Renal pelvis (tissue), 12 donors: ENCODE results near the gene DUSP14. TPM values are rescaled to one million over a fixed set of nuclear protein-coding genes. Genes with fewer than 3 reads are reported as not detected.
"Not testable (repeated sequence)": the region's sequence is repeated elsewhere in the genome, so short reads cannot be mapped to it uniquely, and the experiment has no call there.

Source experiments
- DNase-seq: peaks from one replicate; pipeline ENCODE4 v3.0.0-alpha.2; 2013
- long read RNA-seq, 16 experiments: transcript quantifications; one replicate each; lab custom pipeline, GENCODE V29; 2026
- polyA plus RNA-seq, 3 donors: library from polyadenylated mRNA; unstranded; fragments of 120-200 nt; gene quantifications; one replicate each; pipeline ENCODE4 v1.2.1, GENCODE V29; 2013; ENCODE audit not compliant: insufficient read length in 3 of 3

Gene DUSP14, protein sequence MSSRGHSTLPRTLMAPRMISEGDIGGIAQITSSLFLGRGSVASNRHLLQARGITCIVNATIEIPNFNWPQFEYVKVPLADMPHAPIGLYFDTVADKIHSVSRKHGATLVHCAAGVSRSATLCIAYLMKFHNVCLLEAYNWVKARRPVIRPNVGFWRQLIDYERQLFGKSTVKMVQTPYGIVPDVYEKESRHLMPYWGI
- 10 to 100 TPM; 13.1 to 17.1 (median 13.9) TPM for polyA plus RNA-seq
- long read RNA-seq, donor 1, transcript DUSP14-206 (3 exons, 1,537 nt): major isoform, 5 of 5 reads
- long read RNA-seq, donor 1, partial matches to known transcripts: 0 of 5 reads
- long read RNA-seq, donor 1, other reads (novel, unspliced or antisense): 0 of 5 reads
- long read RNA-seq, donor 2, transcript DUSP14-206 (3 exons, 1,537 nt): major isoform, 23 of 24 reads
- long read RNA-seq, donor 2, partial matches to known transcripts: 0 of 24 reads
- long read RNA-seq, donor 2, other reads (novel, unspliced or antisense): 0 of 24 reads
- long read RNA-seq, donor 3, transcript DUSP14-206 (3 exons, 1,537 nt): major isoform, 8 of 26 reads
- long read RNA-seq, donor 3, partial matches to known transcripts: 18 of 26 reads
- long read RNA-seq, donor 3, other reads (novel, unspliced or antisense): 0 of 26 reads
- long read RNA-seq, donor 4, transcript DUSP14-206 (3 exons, 1,537 nt): major isoform, 13 of 14 reads
- long read RNA-seq, donor 4, partial matches to known transcripts: 0 of 14 reads
- long read RNA-seq, donor 4, other reads (novel, unspliced or antisense): 0 of 14 reads
- long read RNA-seq, donor 5, transcript DUSP14-206 (3 exons, 1,537 nt): major isoform, 6 of 6 reads
- long read RNA-seq, donor 5, partial matches to known transcripts: 0 of 6 reads
- long read RNA-seq, donor 5, other reads (novel, unspliced or antisense): 0 of 6 reads
- long read RNA-seq, donor 6, transcript DUSP14-206 (3 exons, 1,537 nt): major isoform, 14 of 14 reads
- long read RNA-seq, donor 6, partial matches to known transcripts: 0 of 14 reads
- long read RNA-seq, donor 6, other reads (novel, unspliced or antisense): 0 of 14 reads
- long read RNA-seq, donor 7, transcript DUSP14-206 (3 exons, 1,537 nt): major isoform, 7 of 7 reads
- long read RNA-seq, donor 7, partial matches to known transcripts: 0 of 7 reads
- long read RNA-seq, donor 7, other reads (novel, unspliced or antisense): 0 of 7 reads
- long read RNA-seq, donor 8: 0 reads
- long read RNA-seq, donor 9, transcript DUSP14-206 (3 exons, 1,537 nt): major isoform, 19 of 20 reads
- long read RNA-seq, donor 9, partial matches to known transcripts: 0 of 20 reads
- long read RNA-seq, donor 9, other reads (novel, unspliced or antisense): 0 of 20 reads
- long read RNA-seq, donor 10, transcript DUSP14-206 (3 exons, 1,537 nt): major isoform, 15 of 15 reads
- long read RNA-seq, donor 10, partial matches to known transcripts: 0 of 15 reads
- long read RNA-seq, donor 10, other reads (novel, unspliced or antisense): 0 of 15 reads
- long read RNA-seq, donor 11, transcript DUSP14-206 (3 exons, 1,537 nt): major isoform, 5 of 5 reads
- long read RNA-seq, donor 11, partial matches to known transcripts: 0 of 5 reads
- long read RNA-seq, donor 11, other reads (novel, unspliced or antisense): 0 of 5 reads
- long read RNA-seq, donor 12, transcript DUSP14-206 (3 exons, 1,537 nt): major isoform, 16 of 34 reads
- long read RNA-seq, donor 12, partial matches to known transcripts: 16 of 34 reads
- long read RNA-seq, donor 12, other reads (novel, unspliced or antisense): 0 of 34 reads
- long read RNA-seq, donor 13, transcript DUSP14-206 (3 exons, 1,537 nt): major isoform, 5 of 11 reads
- long read RNA-seq, donor 13, partial matches to known transcripts: 5 of 11 reads
- long read RNA-seq, donor 13, other reads (novel, unspliced or antisense): 0 of 11 reads
- long read RNA-seq, donor 14: 0 reads
- long read RNA-seq, donor 15: 0 reads
- long read RNA-seq, donor 16, transcript DUSP14-206 (3 exons, 1,537 nt): major isoform, 9 of 9 reads
- long read RNA-seq, donor 16, partial matches to known transcripts: 0 of 9 reads
- long read RNA-seq, donor 16, other reads (novel, unspliced or antisense): 0 of 9 reads

DNA sequence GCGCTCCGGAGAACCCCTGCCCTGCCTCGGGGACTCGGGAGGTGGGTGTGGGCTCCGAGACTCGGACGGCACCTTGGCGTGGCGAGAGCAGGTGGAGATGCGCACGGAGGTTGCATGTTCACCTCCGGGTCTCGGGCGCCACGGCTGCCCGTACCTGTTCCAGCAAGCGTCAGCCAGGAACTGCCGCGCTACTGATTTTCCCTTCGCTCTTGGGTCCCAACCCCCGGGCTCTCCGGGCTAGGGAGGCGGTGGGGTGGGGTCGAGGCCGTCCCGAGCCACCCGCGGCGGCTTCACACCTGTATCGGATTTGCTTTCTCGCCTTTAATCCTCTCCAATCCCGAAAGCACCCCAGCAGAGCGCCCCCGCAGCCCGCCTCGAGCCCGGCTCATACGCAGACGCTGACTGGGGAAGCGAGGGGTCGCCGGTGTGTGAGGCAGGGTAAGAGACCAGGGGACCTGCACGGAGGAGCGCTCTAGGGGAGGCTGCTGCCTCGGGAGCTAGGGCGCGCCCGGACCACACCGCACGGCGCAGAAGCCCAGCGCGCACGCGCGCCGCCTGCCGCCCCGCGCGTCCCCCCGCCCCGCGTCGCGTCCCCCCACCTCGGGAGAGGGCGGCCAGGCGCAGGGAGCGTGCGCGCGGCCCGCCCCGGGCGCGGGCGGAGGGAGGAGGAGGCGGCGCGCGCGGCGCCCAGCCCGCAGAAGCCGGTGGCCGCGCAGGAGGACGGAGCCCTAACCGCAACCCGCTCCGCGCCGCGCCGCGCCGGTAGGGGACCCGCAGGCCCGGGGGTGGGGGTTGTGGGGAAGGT is at the start of gene DUSP14:
Gene DUSP14 (plus strand): TSS at position 695 of the 805 bp plus-strand sequence. CDS start 22,382 bp downstream, outside the sequence.
- DNase-seq: peak; percentile 87

DNA sequence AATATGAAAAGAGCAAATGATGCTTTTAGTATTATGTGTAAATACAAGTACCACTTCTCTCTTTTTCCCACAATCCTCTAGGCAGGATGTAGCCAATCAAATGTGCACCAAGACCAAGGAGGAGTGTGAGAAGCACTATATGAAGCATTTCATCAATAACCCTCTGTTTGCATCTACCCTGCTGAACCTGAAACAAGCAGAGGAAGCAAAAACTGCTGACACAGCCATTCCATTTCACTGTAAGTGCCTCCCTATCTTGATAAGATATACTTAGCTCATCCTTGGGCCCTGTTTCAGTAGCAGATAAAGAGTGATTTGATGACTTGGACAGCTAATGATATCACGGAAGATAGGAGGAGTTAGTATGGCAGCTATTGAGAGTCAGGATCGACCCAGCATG is 49.3 kb upstream of the DUSP14 start:
- no peak for DNase-seq

DNA sequence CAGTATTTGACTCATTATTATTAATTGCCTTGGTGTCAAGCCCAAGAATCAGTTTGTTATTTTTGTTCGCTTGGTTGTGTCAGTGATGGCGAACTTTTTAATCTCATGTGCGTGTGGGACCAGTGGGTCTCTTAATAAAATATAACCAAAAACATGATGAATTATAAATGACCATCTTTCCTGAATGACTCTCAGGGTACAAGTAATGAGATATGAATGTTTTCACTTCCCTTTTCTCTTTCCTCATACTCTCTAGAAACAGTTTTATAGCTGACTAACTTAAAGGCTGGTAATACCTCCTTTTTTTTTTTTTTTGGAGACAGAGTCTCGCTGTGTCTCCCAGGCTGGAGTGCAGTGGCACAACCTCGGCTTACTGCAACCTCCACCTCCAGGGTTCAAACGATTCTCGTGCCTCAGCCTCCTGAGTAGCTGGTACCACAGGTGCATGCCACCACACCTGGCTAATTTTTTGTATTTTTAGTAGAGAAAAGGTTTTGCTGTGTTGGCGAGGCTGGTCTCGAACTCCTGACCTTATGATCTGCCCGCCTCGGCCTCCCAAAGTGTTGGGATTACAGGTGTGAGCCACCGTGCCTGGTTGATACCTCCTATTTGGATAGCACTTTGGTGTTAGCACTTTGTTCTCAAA is 48.2 kb upstream of the DUSP14 start:
- not testable (repeated sequence) for DNase-seq

DNA sequence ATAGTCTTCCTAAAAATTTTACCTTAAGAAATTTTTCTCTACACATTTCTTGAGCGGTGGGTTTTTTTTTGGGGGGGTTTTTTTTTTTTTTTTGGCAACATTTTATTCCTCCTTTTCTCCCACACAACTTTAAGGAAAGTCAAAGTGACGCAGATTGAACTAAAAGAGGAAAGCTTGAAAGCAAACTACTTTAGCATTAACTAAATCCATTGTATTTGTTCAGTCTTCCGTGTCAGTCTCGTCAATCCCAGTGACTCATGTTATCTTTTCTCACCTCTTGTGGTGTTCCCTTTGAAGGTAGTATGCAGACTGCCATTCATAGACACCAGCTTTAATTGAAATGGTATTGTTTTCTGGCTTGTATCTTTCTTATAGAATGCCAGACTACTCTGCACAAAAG is 43.7 kb upstream of the DUSP14 start:
- no peak for DNase-seq

DNA sequence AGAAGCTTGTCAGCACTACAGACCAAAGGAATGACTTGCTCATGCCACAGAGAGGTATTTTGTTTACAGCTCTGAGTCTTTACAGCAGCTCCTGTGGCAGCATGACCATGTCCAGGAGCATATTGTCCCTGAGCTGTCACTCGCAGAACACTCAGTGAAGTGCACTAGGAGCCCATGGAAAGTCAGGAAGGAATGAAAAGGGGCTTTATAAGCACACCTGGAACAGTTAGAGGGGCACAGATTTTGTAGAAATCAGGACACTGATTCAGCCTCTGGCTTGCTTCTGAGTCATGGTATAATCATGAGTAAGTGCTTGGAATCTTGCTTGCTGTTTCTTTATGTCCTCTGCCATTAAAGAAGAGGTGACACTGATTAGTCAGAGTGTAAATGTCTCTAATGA is 42.0 kb upstream of the DUSP14 start:
- DNase-seq: no peak

DNA sequence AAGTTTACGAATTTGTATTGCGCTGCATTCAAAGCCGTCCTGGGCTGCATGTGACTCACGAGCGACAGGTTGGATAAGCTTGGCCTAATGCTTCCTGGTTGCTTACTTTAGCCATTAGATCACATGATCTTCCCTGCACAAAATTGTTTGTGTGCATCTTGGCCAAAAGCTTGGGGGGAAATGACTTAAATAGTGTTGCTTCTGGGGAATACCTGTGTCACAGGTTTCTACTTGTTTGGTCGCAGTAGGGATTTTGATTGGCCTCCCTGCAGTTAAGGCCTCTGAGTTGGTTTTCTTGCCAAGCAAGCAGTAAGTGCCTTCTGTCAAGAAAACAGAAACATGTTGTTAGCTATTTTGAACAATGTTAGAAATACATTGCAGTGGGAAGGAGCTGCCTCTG is 39.6 kb upstream of the DUSP14 start:
- DNase-seq: no peak

DNA sequence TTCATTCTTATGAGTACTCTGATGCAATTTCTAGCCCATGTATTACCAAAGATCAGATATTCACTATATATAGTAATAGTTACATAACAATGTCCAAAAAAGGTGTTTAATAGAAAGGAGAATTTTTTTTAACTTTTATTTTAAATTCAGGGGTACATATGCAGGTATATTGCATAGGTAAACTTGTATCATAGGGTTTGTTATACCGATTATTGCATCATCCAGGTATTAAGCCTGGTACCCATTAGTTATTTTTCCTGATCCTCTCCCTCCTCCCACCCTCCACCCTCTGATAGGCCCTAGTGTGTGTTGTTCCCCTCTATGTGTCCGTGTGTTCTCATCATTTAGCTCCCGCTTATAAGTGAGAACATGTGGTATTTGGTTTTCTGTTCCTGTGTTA is 31.9 kb upstream of the DUSP14 start:
- DNase-seq: not testable (repeated sequence)

DNA sequence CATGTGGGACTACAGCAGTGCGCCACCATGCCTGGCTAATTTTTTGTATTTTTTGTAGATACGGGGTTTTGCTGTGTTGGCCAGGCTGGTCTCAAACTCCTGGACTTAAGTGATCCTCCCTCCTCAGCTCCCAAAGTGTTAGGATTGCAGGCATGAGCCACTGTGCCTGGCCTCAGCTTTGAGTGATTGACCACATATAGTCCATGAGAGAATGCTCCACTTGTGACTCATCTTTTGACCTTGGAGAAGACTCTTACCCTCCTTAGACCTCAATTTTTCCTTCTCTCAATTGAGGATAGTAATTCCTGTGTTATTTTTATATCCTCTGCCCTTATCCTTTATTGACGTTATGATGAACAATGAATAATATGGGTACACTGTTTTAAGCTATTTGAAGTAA is 30.9 kb upstream of the DUSP14 start:
- DNase-seq: no peak

DNA sequence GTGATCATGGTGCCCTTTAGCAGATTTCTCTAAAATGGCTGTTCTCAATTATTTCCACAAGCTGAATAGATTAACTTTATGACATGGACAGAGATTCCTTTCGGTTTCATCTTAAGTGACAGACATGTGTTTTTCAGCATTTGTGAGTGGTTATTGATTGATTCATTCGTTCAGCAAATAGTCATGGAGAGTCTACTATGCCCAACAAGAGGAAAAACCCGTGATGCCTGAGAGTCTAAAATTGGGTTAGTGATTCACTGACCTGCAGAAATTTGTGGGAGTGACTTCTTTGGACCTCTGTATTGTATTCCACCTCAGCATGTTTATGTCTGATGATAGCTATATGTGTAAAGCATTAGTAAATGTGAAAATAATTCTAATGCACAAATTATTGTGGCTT is 28.0 kb upstream of the DUSP14 start:
- no peak for DNase-seq

DNA sequence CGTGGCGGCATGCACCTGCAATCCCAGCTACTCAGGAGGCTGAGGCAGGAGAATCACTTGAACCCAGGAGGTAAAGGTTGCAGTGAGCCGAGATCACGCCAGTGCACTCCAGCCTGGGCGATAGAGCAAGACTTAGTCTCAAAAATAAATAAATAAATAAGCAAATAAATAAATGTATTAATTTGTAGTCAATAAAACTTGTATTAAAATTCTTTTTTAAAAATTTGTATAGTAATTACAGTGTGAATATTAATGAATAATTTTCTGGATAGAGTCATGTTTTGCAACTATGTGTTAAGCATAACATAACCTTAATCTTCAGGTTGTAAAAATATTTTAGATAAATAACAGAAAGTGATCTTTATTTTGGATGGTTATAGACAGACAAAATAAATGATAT is 27.2 kb upstream of the DUSP14 start:
- DNase-seq: no peak

DNA sequence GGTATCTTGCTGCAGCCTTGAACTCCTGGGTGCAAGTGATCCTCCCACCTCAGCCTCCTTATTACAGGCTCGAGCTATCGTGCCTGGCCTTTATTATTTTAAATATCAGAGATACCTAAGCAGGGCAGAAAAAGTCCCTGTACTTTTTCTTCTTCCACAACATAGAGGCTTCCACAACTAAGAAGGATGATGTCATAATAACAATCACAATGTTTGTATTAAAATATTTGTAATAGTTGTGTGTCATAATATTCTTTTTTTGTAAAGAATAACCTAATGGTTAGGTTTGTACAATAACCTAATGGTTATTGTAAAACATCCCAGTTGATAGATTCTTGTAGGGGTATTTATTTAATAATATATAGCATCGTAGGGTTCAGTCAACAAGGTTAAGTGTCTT is 26.7 kb upstream of the DUSP14 start:
- no peak for DNase-seq

DNA sequence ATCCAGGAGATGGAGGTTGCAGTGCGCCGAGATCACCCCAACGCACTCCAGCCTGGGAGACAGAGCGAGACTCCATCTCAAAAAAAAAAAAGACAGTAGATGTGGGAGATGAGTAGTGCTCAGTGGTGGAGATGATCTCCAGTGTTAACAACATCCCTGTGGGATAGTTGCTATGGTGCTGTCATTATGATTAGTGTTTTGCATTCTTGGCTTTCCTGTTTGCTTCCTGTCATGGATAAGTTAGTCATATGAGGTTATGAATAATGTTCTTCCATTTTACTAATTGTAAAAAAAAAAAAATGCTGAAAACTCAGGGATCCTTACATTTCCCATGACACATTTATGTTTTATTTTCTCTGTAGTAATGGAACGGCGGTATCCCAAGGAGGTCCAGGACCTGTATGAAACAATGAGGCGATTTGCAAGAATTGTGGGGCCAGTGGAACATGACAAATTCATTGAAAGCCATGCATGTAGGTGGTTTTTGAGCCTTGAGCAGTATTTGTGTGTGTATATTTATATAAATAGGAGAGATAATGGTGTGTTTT is 24.5 kb upstream of the DUSP14 start:
- DNase-seq: no peak

DNA sequence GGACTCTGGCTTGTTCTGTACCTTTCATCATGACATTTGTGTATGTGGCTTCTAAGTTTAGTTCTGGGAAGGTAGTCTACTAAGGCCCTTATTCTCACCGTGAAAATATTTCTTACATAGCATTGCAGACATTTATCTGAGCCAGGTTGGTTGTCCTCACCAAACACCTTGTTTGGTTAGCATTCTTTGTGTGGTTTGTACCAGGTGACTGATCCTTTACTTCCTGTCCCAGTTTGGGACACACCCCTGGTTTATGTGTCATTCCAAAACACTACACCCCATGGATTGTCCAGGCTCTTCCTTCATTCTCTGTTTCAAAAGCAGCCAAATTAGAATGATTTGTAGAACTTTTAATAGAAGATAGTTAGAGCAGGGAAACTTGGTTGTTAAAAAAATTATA is 23.2 kb upstream of the DUSP14 start:
- no peak for DNase-seq

DNA sequence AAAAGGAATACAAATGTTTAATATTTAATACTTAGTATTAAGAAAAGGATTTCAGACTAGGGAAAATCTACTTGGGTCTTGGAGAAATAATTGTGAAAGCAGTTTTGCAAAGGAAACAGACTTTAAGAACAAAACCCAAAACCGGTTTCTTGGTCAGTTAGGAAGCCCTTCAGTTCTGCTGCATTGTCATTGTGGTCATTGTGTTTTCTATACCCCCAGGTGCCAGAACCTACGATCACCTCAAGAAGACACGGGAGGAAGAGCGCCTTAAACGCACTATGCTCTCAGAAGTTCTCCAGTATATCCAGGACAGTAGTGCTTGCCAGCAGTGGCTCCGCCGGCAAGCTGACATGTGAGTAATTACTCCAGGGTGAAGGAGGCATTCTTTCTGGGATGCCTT is 19.5 kb upstream of the DUSP14 start:
- DNase-seq: no peak

DNA sequence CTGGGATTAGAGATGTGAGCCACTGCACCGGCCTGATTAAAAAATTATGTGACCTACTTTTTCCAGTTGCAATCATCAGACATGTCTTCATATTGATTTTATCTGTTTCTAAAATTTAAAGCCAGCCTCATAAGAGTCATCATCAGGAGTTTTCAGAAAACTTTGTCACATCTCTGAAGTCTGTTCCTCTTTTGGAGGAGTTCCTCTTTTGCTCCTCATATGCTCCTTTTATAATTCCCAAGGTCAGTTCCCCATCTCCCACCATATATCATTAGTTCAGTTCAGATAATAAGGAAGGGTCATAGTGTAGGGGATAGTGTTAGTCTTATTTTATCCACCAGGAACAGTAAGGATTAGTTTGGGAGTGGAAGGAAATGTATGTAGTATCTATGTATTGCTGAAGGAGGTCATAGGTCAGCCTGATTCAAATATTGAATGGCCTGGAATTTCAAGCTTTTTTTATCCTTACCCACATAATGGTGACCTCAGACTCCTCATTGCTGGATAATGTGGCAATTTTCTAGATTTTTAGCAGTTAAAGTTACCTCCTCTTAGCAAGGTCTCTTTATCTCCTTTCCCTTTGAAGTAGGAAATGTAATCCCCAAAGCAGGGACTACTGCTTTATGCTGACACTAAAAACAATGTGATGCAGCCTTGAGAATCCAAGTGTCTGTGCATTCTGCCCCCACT is 13.8 kb upstream of the DUSP14 start:
- no peak for DNase-seq

DNA sequence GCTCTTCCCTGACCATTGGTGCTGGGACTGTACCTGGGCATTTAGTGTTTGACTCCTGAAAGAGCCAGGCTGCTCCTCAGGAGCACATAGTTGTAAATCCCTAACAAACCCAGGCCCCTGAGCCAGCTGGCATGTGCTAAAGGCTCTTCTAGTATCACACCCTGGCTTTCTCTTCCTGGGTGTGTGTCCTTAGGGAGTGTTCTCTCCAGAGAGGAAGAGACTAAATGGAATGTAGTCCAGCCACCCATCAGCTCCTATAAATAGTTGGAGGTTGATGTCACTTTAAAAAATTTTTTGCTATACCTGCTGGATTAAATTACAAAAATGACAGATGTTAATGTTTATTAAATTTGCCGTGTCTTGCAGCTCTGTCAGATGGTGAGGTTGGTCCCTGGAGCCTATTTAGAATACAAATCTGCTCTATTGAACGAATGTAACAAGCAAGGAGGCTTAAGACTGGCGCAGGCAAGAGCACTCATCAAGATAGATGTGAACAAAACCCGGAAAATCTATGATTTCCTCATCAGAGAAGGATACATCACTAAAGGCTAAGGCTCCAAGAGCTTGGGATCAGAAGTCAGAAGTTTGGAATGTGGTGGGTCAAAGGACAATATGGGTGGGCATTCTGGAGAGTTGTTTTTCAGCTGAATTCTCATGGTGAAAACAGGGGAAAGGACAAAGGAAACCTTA is 13.1 kb upstream of the DUSP14 start:
- DNase-seq: no peak

DNA sequence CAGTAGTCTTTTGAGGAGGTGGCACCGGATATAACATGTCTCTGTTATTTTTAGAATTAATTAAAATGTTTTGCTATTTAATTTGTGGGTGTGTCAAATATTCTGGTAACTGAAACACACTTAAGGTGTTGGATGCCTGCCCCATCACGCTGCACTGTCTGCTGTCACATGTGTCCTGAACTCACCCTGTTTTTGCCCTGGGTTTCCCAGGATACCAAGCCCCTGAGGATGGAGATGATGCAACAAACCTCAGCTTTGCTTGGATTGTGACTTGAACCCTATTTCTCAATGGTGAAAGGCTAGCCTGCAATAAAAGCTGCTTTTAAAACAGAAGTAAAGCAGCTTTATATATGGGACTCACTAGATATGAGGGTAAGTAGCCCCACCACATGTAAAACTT is 11.5 kb upstream of the DUSP14 start:
- DNase-seq: no peak
